ENCODE measurements around the gene FAM13A.

- no peak for TF ChIP-seq CTCF (IDR thresholded peaks at IDR 0.05; ENCODE audit: low read depth, low read length)
- TF ChIP-seq POLR2A (IDR thresholded peaks at IDR 0.05; ENCODE audit: extremely low read depth, insufficient read length) = no peak
- TF ChIP-seq MAX (IDR thresholded peaks at IDR 0.05; ENCODE audit: low read depth, low read length) = no peak
Measured at GRCh38 chr4:88745581-88746163, 311.3 kb downstream of the FAM13A start.
